Fibroblast of skin of right quadriceps (primary cell): ENCODE results near the gene MEI1.
A peak's percentile ranks its signal among the peaks of the same experiment; 100 is the strongest.

Source experiments
- DNase-seq: peaks from one replicate; pipeline ENCODE4 v3.0.0-alpha.2; 2013

Gene MEI1

GRCh38 chr22:41799486-41800347, 100.4 kb downstream of the MEI1 start:
- peak; percentile 15 for DNase-seq

- peak; percentile 87 for DNase-seq
These were observed 101.2 kb downstream of the MEI1 start, which contains the start of gene CCDC134 for GRCh38 chr22:41800348-41801146. Gene CCDC134, plus strand, starts transcription at chr22:41800679. Its CDS starts 8,212 bp downstream, at chr22:41808891.

DNA sequence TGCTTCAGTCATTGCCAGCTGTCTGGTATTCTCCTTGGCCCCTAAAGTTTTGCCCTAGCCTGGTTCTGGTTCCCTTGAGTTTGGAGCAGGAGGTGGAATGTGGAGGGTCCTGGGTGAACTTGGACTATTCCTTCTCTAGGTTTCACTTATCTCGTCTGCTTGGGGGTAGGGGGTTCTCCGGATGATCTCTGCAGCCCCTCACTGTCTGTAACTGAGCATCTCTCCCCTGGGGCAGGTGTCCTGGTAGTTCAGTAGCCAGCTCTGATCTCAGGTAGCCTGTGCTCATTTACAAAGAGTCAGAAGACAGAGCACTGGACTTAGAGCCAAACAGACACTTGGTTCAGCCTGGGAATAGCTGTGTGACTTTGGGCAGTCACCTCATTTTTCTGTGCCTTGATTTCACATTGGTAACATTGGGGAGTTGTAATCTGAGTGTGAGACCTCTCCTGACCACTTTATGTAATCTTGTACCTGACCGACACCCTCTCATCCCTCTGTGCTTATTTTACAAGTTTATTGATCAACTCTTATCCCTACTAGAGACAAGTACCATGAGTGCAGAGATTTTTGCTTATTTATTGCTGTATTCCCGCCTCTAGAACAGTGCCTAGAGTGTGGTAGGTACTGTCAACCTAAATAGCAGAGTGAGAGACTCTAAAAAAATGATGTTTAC, 102.0 kb downstream of the MEI1 start:
- no peak for DNase-seq

DNA sequence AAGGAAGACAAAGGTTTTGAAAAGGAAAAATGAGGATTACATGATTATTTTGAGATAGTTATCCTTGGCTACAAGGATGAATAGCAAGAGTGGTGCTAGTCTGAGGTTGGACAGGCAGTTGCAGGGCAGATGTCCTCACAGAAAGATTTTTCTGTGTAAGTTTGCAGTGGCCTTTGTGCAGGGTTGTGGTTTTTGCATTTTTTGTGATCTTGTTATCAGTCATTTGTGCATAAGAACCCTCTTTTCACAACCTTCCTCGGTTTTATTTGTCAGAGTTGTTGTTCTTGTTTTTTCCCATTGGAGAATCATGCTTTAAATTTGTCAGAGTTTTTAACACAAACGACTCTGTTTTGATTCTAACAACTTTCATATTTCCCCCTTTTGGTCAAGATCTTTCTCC, 102.6 kb downstream of the MEI1 start:
- no peak for DNase-seq

DNA sequence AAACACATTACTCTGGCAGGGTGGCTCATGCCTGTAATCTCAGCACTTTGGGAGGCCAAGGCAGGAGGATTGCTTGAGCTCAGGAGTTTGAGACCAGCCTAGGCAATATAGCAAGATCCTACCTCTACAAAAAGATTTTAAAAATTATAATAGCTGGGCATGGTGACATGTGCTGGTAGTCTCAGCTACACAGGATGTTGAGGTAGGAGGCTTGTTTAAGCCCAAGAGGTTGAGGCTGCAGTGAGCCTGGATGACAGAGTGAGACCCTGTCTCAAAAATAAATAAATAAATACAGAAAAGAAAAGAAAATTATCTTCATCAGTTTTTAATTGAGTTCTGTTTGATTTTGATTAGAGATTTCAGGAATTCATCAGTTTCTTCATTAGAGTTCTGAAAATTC, 106.3 kb downstream of the MEI1 start:
- no peak for DNase-seq

DNA sequence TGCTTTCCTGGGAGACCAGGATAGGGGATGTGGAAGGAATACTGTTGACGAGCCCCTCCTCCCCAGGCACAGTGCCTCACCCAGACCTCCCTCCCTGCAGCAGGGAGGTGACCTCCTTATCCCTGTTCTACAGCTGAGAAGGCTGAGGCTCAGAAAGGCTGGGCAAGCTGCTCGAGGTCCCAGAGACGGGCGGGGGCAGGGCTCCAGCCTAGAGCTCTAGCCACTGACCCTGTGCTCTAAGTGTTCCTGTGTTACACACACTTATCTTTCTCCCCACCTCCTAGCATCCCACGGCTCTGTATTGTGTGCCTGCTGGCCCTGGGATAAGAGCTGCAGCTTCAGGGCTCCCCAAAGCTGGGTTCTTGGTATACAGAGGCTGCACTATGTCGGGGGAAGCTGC, 109.1 kb downstream of the MEI1 start:
- DNase-seq: no peak

DNA sequence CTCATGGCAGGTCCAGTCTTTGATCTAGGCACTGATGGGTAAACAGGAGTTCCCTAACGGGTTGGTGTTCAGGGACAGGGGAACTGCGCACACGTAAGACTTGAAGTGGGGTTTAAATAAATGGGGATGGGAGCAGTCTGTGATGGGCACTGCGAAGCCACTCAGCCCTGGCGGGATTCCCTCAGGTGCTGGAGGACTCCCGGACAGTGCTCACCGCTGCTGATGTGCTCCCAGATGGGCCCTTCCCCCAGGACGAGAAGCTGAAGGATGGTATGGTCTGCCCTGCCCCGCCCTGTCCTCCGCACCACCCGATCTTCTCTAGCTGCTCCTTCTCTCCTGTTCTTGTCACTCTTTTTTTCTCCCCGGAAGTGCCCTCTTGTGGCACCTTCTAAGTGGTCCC, 110.7 kb downstream of the MEI1 start:
- DNase-seq: no peak

DNA sequence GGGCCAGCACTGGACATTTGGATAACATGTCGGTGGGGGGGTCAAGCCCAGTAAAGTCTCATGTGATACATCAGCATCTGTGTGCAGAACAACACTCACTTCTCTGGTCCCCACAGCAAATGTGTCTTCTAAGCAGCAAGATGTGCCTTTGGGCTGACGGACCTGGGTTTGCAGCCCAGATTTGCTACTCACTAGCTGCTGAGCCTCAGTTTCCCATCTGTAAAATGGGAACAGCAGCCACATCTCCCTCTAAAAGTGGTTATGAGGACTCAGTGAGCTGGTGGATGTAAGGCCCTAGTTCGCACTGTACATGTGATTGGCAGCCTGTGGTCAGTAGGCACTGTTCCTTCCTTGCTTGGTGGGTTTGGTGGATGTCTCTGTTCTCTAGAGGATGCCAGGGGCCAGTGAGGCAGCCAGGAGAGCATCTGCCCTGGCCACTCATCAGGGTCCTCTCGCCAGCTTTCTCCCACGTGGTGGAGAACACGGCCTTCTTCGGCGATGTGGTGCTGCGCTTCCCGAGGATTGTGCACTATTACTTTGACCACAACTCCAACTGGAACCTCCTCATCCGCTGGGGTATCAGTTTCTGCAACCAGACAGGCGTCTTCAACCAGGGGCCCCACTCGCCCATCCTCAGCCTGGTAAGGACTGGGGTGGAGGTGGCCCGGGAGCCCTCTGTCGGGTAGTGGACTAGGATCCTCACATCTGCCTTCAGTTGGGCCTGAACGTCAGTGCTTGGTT, 113.7 kb downstream of the MEI1 start:
- no peak for DNase-seq

DNA sequence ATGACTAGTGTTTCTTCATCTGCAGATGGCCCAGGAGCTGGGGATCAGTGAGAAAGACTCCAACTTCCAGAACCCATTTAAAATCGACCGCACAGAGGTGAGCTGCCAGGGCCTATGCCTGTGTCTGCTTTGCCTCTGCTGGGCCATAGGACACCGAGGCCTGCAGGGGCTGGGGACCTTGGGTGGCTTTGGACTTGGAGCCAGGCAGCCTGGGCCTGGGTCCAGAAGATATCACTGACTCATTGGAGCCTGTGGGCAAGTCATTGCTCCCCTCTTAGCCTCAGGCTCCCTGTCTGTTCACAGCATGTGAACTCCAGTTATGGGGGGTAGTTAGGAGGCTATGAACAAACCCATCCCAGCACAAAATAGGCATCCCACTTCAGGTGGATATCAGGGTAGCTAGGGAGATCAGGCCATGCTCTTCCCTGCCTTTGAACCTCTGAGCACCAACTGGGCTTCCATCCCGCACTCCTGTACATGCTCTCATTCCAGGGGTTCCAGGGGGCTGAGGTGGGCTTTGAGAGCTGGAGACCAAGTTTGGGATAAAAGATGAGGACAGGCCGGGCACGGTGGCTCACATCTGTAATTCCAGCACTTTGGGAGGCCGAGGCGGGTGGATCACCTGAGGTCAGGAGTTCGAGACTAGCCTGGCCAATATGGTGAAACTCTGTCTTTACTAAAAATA, 114.6 kb downstream of the MEI1 start:
- no peak for DNase-seq

- no peak for DNase-seq
These were observed 116.4 kb downstream of the MEI1 start for GRCh38 chr22:41815716-41816115.

GRCh38 chr22:41816241-41816640, 116.9 kb downstream of the MEI1 start:
- no peak for DNase-seq

GRCh38 chr22:41816871-41817270, 117.6 kb downstream of the MEI1 start:
- no peak for DNase-seq

DNA sequence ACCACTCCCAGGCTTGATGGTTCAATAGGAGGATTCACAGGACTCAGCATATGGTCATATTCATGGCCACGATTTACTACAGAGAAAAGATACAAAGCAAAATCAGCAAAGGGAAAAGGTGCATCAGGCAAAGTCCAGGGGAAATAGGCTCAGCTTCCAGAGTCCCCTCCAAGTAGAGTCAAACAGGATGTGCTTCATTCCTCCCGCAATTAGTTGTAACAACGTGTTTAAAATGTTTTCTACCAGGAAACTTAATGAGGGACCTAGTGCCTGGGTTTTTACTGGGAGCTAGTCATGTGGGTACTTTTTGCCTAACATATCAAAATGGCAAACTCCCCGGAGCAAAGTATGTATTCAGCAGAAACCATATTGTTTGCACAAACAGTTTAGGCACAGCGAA, 118.7 kb downstream of the MEI1 start:
- no peak for DNase-seq

DNA sequence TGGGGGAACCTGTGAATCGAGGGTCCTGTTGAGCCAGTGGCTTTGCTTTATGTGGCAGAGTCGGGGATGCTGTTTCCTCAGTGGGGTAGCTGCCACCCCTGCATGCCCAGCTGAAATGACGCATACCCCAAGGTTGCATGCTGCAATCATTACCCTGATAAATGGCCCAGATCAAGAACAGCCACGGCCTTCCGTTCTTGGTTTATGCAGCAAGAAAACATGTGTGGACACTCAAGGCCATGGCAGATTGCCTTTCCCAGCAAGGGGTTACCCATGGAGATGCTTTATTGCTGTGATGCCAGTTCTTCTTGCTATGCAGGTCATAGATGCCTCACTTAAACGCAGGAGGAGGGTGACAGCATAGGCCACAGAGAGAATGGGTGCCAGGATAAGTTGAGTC, 119.3 kb downstream of the MEI1 start:
- no peak for DNase-seq

DNA sequence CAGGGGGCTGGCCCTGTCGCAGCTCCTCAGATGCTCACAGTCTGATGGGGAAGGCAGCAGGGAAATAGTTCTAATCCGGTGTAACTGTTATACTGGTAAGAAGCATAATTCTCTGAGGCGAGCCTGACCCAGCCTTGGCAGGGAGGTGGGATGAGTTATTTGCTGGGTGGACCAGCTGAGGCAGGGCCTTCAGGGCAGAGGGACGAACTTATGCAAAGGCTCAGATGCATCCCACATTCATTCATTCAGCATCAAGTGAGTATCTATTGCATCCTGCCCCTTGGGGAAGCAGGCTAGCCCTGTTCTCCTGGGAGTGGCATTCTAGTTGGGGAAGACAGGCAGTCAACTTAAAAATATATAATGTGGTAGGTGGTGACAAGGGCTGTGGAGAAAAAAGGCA, 120.0 kb downstream of the MEI1 start:
- no peak for DNase-seq

GRCh38 chr22:41820447-41820846, 121.1 kb downstream of the MEI1 start:
- DNase-seq: no peak

GRCh38 chr22:41821471-41822316, 122.4 kb downstream of the MEI1 start:
- no peak for DNase-seq

DNA sequence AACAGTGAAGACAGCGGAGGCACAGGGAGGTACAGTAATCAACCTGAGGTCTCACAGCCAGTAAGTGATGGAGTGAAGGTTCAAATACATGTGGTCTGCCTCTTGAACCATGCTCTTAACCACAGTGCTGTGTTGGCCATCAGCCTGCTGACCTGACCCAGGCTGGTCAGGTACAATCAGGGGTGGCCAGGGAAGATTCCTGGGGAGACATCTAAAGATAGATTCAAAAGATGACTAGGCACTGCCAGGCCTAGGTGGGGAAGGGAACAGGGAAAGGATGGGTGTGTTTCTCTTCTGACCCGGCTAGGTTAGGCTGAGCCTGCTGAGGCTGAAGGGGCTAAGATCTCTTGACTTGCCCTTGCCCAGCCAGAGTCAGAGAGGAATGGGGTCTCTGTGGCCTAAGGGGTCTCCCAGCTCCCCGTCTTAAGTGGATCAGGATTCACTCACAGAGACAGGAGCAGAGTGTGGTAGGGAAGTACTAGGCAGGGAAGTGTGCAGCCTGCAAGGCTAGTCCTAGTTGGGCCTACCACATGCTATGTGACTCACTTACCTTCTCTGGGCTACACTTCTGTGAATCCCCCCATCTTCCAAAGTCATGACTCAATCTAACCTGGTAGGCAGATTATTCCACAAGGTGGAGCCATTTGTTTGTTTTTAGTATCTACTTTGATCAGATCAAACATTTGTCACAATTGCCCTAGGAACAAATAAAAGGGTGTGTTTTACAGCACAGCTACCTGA, 123.2 kb downstream of the MEI1 start:
- peak; percentile 78 for DNase-seq

- no peak for DNase-seq
These were observed 124.5 kb downstream of the MEI1 start for GRCh38 chr22:41823797-41824196.

DNA sequence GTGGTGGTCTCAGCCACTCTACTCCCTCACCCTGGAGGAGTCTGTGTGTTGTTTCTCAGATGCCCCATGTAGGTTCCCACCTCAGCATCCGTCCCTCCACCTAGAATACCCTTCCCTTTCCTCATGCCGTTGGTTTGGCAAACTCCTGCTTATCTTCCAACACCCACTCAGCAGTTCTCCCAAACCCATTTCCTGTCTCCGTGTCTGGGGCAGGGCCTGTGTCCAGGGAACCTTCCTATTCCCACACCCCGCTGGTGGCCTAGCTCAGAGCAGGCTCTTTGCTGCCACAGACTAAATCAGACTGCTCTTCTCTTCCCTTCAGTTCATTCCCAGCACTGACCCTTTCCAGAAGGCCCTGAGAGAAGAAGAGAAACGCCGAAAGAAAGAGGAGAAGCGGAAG, 126.1 kb downstream of the MEI1 start:
- DNase-seq: no peak
